HCT116 (cell line): ENCODE data around the gene FCN3.

Source experiments
- CBX3 ChIP-seq: IDR thresholded peaks from 2 replicates; pipeline ENCODE4 v1.6.1; 2012; ENCODE audit warnings: low read depth
- JUND ChIP-seq: IDR thresholded peaks from 2 replicates; pipeline ENCODE4 v1.6.1; 2012
- POLR2A ChIP-seq: IDR thresholded peaks from 2 replicates; pipeline ENCODE4 v1.7.0; 2011; ENCODE audit warnings: borderline replicate concordance; ENCODE audit not compliant: insufficient read depth, insufficient read length; ENCODE audit errors: extremely low read depth
- TF ChIP-seq, protein P1 (sequence below), 3 experiments: fragments of 200-600 bp in 1 of 3; sonication (generic) in 1 of 3; IDR thresholded peaks in 2 of 3; conservative IDR thresholded peaks in 1 of 3; 2 replicates each; pipeline ENCODE4 v1.5.1; 2012 to 2017; ENCODE audit warnings: low read depth in 2 of 3, low read length in 2 of 3, antibody characterized with exemption in 1 of 3, borderline replicate concordance in 1 of 3, control low read depth in 1 of 3, mild to moderate bottlenecking in 1 of 3, mixed read lengths in 1 of 3, mixed run types in 1 of 3, moderate library complexity in 1 of 3; ENCODE audit not compliant: insufficient read depth in 1 of 3

DNA sequence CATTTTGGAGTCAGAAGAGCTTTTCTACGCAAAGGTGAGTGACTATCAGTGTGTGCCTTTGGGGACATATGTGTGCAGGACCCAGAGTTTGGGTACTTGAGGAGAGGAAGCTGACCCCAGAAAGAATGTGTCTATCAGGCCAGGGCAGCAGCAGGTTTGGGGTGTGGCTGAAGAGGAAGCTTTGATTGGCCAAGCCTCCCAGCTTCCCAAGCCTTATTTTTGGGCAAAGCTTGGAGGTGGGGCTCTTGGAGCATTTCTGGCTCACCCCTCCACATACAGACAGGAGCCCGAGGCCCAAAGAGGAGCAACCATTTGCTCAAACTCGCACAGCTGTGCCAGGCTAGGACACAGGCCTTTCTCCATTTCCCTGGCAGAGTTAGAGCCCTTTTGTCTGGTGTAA is 22.5 kb upstream of the FCN3 start:
- no peak for TF ChIP-seq CBX3
- TF ChIP-seq JUND = no peak
- TF ChIP-seq POLR2A = no peak
- TF ChIP-seq, protein P1, sequence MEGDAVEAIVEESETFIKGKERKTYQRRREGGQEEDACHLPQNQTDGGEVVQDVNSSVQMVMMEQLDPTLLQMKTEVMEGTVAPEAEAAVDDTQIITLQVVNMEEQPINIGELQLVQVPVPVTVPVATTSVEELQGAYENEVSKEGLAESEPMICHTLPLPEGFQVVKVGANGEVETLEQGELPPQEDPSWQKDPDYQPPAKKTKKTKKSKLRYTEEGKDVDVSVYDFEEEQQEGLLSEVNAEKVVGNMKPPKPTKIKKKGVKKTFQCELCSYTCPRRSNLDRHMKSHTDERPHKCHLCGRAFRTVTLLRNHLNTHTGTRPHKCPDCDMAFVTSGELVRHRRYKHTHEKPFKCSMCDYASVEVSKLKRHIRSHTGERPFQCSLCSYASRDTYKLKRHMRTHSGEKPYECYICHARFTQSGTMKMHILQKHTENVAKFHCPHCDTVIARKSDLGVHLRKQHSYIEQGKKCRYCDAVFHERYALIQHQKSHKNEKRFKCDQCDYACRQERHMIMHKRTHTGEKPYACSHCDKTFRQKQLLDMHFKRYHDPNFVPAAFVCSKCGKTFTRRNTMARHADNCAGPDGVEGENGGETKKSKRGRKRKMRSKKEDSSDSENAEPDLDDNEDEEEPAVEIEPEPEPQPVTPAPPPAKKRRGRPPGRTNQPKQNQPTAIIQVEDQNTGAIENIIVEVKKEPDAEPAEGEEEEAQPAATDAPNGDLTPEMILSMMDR (IDR thresholded peaks at IDR 0.05 in 2 of 3, conservative IDR thresholded peaks at IDR 0.05 in 1 of 3; ENCODE audit: borderline replicate concordance in 1 of 3, insufficient read depth in 1 of 3, low read depth in 2 of 3, low read length in 2 of 3) = no peak
